Measurements from ENCODE around the gene SRRD.

SRRD gene

GRCh38 chr22:26485013-26485412, 1.3 kb downstream of the SRRD start:
- DNase-seq = peak in 1 of 2 donors; percentile 31
- peak overlapping the region; percentile 90 to 97 for H3K27ac ChIP-seq
- no peaks in the 10 kb centered on the region for H3K9me3 ChIP-seq
- H3K4me3 ChIP-seq = no peak overlapping the region
- peaks cover 10 to 40% (median 26%) of the 10 kb centered on the region in 3 donors for H3K36me3 ChIP-seq
- intact Hi-C loops (cut with DNase I; ENCODE audit: low total_unique reads) = loop anchor here (10.0 kb wide), 1 partner anchor 100 kb away; no protein-coding TSS in a partner anchor
- TF ChIP-seq, protein P1, sequence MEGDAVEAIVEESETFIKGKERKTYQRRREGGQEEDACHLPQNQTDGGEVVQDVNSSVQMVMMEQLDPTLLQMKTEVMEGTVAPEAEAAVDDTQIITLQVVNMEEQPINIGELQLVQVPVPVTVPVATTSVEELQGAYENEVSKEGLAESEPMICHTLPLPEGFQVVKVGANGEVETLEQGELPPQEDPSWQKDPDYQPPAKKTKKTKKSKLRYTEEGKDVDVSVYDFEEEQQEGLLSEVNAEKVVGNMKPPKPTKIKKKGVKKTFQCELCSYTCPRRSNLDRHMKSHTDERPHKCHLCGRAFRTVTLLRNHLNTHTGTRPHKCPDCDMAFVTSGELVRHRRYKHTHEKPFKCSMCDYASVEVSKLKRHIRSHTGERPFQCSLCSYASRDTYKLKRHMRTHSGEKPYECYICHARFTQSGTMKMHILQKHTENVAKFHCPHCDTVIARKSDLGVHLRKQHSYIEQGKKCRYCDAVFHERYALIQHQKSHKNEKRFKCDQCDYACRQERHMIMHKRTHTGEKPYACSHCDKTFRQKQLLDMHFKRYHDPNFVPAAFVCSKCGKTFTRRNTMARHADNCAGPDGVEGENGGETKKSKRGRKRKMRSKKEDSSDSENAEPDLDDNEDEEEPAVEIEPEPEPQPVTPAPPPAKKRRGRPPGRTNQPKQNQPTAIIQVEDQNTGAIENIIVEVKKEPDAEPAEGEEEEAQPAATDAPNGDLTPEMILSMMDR (IDR thresholded peaks at IDR 0.05) = no peak
- H3K4me1 ChIP-seq = peaks cover 0 to 52% (median 35%) of the 10 kb centered on the region in 4 donors
- H3K27me3 ChIP-seq = no peaks in the 10 kb centered on the region

DNA sequence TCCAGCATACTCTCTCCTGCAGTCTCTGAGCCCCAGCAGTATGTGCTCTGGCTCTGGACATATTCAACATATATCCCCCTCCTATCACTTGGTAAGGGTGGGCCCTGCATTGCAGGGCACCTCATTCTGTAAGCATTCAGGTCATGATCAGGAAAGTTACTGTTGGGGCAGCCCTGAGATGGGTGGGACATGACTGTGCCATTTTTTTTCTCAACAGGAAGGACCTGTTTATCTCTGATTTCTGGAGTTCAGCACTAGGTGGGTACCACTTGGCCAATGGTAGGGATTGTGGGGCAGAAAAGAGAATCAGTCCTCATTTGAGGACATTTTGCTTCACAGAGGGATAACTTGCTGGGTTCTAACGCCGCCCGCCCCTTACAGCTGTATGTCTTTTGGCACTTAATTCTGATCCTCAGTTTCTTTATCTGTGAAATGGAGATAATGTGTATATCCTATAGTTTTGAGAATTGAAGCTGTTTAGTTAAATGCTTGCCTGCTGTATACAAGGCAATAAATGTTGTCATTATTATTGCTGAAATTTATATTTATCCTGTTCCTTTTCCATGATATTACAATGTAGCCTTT, 2.2 kb downstream of the SRRD start:
- Histone ChIP-seq H3K27me3 (no peaks in the 10 kb centered on the region), H3K27ac (no peak overlapping the region), H3K4me1 (peaks cover 0 to 44% (median 26%) of the 10 kb centered on the region in 4 donors), H3K36me3 (peaks cover 13 to 39% (median 29%) of the 10 kb centered on the region in 3 donors), H3K9me3 (no peaks in the 10 kb centered on the region), H3K4me3 (no peak overlapping the region)
- DNase-seq = no peak
- intact Hi-C loops (cut with DNase I; ENCODE audit: low total_unique reads) = loop anchor here (10.0 kb wide), 1 partner anchor 99 kb away; no protein-coding TSS in a partner anchor
- TF ChIP-seq, protein P1 (IDR thresholded peaks at IDR 0.05) = no peak

DNA sequence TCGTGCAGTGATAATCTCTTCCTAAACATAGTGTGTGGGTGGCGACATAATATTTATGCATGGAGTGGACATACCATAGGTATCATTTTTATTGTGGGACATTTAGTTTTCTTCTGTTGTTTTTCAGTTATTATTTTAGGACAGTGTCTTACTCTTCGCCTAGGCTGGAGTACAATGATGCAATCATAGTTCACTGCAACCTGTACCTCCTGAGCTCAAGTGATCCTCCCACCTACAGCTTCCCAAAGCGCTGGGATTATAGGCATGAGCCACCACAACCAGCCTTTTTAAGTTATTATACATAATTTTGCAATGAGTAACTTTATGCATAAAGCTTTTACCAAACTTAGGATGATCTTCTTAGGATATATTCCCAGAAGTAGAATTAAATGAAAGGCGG, 2.7 kb downstream of the SRRD start:
- DNase-seq = no peak

DNA sequence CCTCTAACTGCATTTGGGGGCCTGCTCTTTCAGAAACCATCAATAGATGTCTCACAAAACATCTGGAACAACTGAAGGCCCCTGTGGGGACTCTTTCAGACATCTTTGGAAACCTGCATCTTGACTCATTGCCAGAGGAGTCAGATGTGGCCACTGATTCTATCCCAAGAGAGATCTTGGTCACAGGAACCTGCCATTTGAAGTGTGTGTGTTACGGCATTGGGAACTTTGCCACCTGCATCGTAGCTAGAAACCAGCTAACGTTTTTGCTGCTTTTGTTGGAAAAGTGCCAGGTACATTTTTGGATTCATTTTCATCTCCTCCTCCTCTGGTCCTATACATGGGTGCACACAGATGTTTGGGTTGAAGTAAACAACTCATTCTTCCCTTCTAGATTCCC, 4.3 kb downstream of the SRRD start:
- intact Hi-C loops (cut with DNase I; ENCODE audit: low total_unique reads) = loop anchor here (10.0 kb wide), 1 partner anchor 97 kb away; no protein-coding TSS in a partner anchor
- Histone ChIP-seq H3K9me3 (no peaks in the 10 kb centered on the region), H3K4me1 (peaks cover 0 to 23% (median 7%) of the 10 kb centered on the region in 4 donors), H3K4me3 (no peak overlapping the region), H3K36me3 (peaks cover 32 to 60% (median 50%) of the 10 kb centered on the region in 3 donors), H3K27me3 (no peaks in the 10 kb centered on the region), H3K27ac (no peak overlapping the region)
- DNase-seq = no peak
- TF ChIP-seq, protein P1 (IDR thresholded peaks at IDR 0.05) = no peak

More for the DNA sequence above, 2.7 kb downstream of the SRRD start:
- TF ChIP-seq, protein P1 (IDR thresholded peaks at IDR 0.05) = no peak
- intact Hi-C loops (cut with DNase I; ENCODE audit: low total_unique reads) = loop anchor here (10.0 kb wide), 1 partner anchor 98 kb away; no protein-coding TSS in a partner anchor
- H3K36me3 ChIP-seq = peaks cover 18 to 44% (median 34%) of the 10 kb centered on the region in 3 donors
- H3K4me1 ChIP-seq = peaks cover 0 to 39% (median 21%) of the 10 kb centered on the region in 4 donors
- H3K27me3 ChIP-seq = no peaks in the 10 kb centered on the region
- no peak overlapping the region for H3K4me3 ChIP-seq
- no peaks in the 10 kb centered on the region for H3K9me3 ChIP-seq
- H3K27ac ChIP-seq = no peak overlapping the region

- TF ChIP-seq, protein P1 (IDR thresholded peaks at IDR 0.05) = no peak
- H3K4me1 ChIP-seq = peaks cover 0 to 14% (median 4%) of the 10 kb centered on the region in 4 donors
- intact Hi-C loops (cut with DNase I; ENCODE audit: low total_unique reads) = loop anchor here (10.0 kb wide), 1 partner anchor 95 kb away; no protein-coding TSS in a partner anchor
- no peak overlapping the region for H3K4me3 ChIP-seq
- no peaks in the 10 kb centered on the region for H3K9me3 ChIP-seq
- peaks cover 48 to 76% (median 65%) of the 10 kb centered on the region in 3 donors for H3K36me3 ChIP-seq
- no peak for DNase-seq
- no peaks in the 10 kb centered on the region for H3K27me3 ChIP-seq
- no peak overlapping the region for H3K27ac ChIP-seq
Observed at GRCh38 chr22:26489447-26490036, 5.9 kb downstream of the SRRD start.
